Hematopoietic multipotent progenitor cell (in vitro differentiated cells): ENCODE results near the gene SEMA5B. TPM values are rescaled to one million over a fixed set of nuclear protein-coding genes. Genes with fewer than 3 reads are reported as not detected.

Experiments used
- DNase-seq, 3 donors: peaks; one replicate each; pipeline ENCODE4 v3.0.0-alpha.2; 2011 to 2015; ENCODE audit warnings: low read depth in 2 of 3, low spot score in 2 of 3
- total RNA-seq: library from RNA; depleted of rRNA; stranded (reverse); fragments of >200 nt; gene quantifications from one replicate; pipeline ENCODE4 v1.2.3, GENCODE V29; 2012

SEMA5B gene
- total RNA-seq, 1 donor: 0.27 TPM

- no peak for DNase-seq
Measured at GRCh38 chr3:122868322-122868721, 159.2 kb downstream of the SEMA5B start.

- DNase-seq: no peak
Measured at GRCh38 chr3:122864498-122864897, 163.1 kb downstream of the SEMA5B start.

- no peak for DNase-seq
Measured at GRCh38 chr3:122862381-122862780, 165.2 kb downstream of the SEMA5B start.

Other genes with a start within 250 kb of the SEMA5B start
- gene HSPBAP1, start 233.9 kb downstream of the SEMA5B start, total RNA-seq: 5.7 TPM
- gene SLC49A4, start 232.7 kb downstream of the SEMA5B start, total RNA-seq: 7.0 TPM
- 20.2 TPM for gene PDIA5, start 39.3 kb upstream of the SEMA5B start, total RNA-seq
- gene SEC22A, start 174.2 kb upstream of the SEMA5B start, total RNA-seq: 18.6 TPM